Measurements from ENCODE around the gene ZNF862. TPM values are rescaled to one million over a fixed set of nuclear protein-coding genes. Genes with fewer than 3 reads are reported as not detected.

ZNF862 gene
- total RNA-seq, 1 experiment from 2014 or later = 1.9 TPM

DNA sequence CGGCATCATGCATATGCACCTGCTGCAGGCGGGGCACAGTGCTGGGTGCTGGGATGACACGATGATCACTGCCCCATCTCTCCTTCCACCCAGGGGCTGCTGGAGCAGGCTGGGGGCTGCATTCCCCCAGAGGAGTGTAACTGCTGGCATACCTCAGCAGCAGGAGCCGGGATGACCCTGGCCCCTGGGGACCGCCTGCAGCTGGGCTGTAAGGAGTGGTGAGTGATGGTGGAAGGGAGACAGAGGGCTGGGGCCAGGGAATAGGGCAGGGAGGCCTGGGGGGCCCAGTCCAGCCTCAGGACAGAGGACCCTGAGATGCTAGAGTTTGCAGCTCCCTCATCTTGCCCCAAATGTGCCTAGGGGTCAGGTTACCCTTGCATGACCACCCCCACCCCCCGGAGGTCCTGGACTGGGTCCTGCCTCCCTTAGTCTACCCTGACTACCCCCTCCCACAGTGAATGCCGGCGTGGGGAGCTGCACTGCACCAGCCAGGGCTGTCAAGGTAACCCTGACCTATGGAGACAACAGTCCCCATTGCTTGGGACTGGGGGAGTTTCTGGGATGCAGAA, 14.5 kb upstream of the ZNF862 start:
- Histone ChIP-seq H2BK15ac (ENCODE audit: low read depth, low read length) (no peak overlapping the region), H3K4me2 (ENCODE audit: insufficient read depth, insufficient read length, low read length) (no peak overlapping the region), H3K79me1 (ENCODE audit: insufficient read depth, low read depth, low read length, poor library complexity, severe bottlenecking) (no peaks in the 10 kb centered on the region), H2BK20ac (ENCODE audit: low read depth, low read length, poor library complexity, severe bottlenecking) (no peak overlapping the region), H3K14ac (ENCODE audit: insufficient read depth, low read length) (no peak overlapping the region; the same call in 1 of the 2 replicates), H3T11ph (ENCODE audit: low read length) (no peak overlapping the region), H3K23me2 (ENCODE audit: insufficient read length, low read depth, low read length, poor library complexity, severe bottlenecking) (no peaks in the 10 kb centered on the region), H3K27ac (ENCODE audit: insufficient read length, low read depth, low read length) (no peak overlapping the region), H3K4me1 (ENCODE audit: insufficient read depth, low read length) (no peaks in the 10 kb centered on the region), H3K9me3 (ENCODE audit: control insufficient read depth, low read depth, low read length) (no peaks in the 10 kb centered on the region), H2BK12ac (ENCODE audit: insufficient read length, low read depth, low read length) (no peak overlapping the region), H2AFZ (ENCODE audit: low read length) (no peak overlapping the region), H3K23ac (ENCODE audit: insufficient read length, low read depth, low read length) (no peak overlapping the region), H3K79me2 (ENCODE audit: insufficient read depth, low read length) (no peaks in the 10 kb centered on the region), H2BK5ac (ENCODE audit: insufficient read length, low read length) (no peak overlapping the region), H2BK120ac (ENCODE audit: low read depth, low read length, poor library complexity, severe bottlenecking) (no peak overlapping the region), H2AK5ac (ENCODE audit: insufficient read length, low read length) (no peak overlapping the region), H4K5ac (ENCODE audit: insufficient read length, low read depth, low read length) (no peak overlapping the region), H3K4ac (ENCODE audit: low read depth, low read length) (no peak overlapping the region), H3K56ac (ENCODE audit: insufficient read length, low read depth, low read length) (no peak overlapping the region), H4K20me1 (ENCODE audit: control insufficient read depth, insufficient read depth, insufficient read length) (no peaks in the 10 kb centered on the region), H3K27me3 (ENCODE audit: insufficient read depth, low read length) (no peaks in the 10 kb centered on the region), H3K18ac (ENCODE audit: insufficient read length, low read depth, low read length) (no peak overlapping the region), H4K8ac (replicated peaks; ENCODE audit: insufficient read length, low read depth, low read length) (no peak overlapping the region), H4K91ac (ENCODE audit: insufficient read length, low read depth, low read length) (no peak overlapping the region), H3K9ac (ENCODE audit: extremely low read depth, insufficient read length, low read length) (no peak overlapping the region)
- H3K4me1 Mint-ChIP-seq = peaks cover 0 to 5% of the 10 kb centered on the region in 2 experiments; a peak in 1 of 4 replicates
- no CpG with 5 or more reads among the region's 8 CpGs for WGBS (ENCODE audit: extremely low coverage, insufficient read length, low lambda C conversion rate)
- H3K9me3 Mint-ChIP-seq = peaks cover 8 to 13% of the 10 kb centered on the region in 2 experiments; a peak in 4 of 5 replicates
- peaks cover 0 to 4% (median 0%) of the 10 kb centered on the region in 3 experiments; a peak in 1 of 7 replicates for H3K36me3 Mint-ChIP-seq (ENCODE audit: insufficient read depth in 1 of 3, low read depth in 3 of 3)
- no peak overlapping the region for H3K4me3 Mint-ChIP-seq
- TF ChIP-seq, protein P1, sequence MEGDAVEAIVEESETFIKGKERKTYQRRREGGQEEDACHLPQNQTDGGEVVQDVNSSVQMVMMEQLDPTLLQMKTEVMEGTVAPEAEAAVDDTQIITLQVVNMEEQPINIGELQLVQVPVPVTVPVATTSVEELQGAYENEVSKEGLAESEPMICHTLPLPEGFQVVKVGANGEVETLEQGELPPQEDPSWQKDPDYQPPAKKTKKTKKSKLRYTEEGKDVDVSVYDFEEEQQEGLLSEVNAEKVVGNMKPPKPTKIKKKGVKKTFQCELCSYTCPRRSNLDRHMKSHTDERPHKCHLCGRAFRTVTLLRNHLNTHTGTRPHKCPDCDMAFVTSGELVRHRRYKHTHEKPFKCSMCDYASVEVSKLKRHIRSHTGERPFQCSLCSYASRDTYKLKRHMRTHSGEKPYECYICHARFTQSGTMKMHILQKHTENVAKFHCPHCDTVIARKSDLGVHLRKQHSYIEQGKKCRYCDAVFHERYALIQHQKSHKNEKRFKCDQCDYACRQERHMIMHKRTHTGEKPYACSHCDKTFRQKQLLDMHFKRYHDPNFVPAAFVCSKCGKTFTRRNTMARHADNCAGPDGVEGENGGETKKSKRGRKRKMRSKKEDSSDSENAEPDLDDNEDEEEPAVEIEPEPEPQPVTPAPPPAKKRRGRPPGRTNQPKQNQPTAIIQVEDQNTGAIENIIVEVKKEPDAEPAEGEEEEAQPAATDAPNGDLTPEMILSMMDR (conservative IDR thresholded peaks at IDR 0.05) = no peak
- DNase-seq = no peak
- H3K27ac Mint-ChIP-seq = no peak overlapping the region
- H3K27me3 Mint-ChIP-seq (ENCODE audit: low read depth) = peaks cover 13% of the 10 kb centered on the region

Measured in H9 (cell line).